Keratinocyte (primary cell): ENCODE results near the gene TNRC6A. TPM values are rescaled to one million over a fixed set of nuclear protein-coding genes. Genes with fewer than 3 reads are reported as not detected.
"Not testable (repeated sequence)": the region's sequence is repeated elsewhere in the genome, so short reads cannot be mapped to it uniquely, and the experiment has no call there.

Source experiments
- DNase-seq: peaks from one replicate; pipeline ENCODE4 v3.0.0-alpha.2; 2011; ENCODE audit warnings: low read depth, missing footprints, low spot score
- FAIRE-seq: peaks from 2 replicates; lab custom pipeline; 2011; peaks lifted over from hg19 to GRCh38; lab: Jason Lieb, UNC
- H2AFZ ChIP-seq: 2 replicates; pipeline ENCODE4 v1.6.0; 2012; ENCODE audit warnings: low read length, control low read depth, inconsistent platforms; ENCODE audit not compliant: control insufficient read depth
- H3K27ac ChIP-seq: 2 replicates; pipeline ENCODE4 v1.5.1; 2011; ENCODE audit warnings: low read length; ENCODE audit not compliant: control insufficient read depth, insufficient read depth
- H3K27me3 ChIP-seq: 3 replicates; pipeline ENCODE4 v1.6.0; 2011; ENCODE audit warnings: low read length; ENCODE audit not compliant: control insufficient read depth, insufficient read depth; ENCODE audit errors: extremely low read depth
- H3K36me3 ChIP-seq, 2 experiments: 2 replicates in 1 of 2; 3 replicates in 1 of 2; pipeline ENCODE4 v1.5.1; 2011; ENCODE audit warnings: low read length in 2 of 2, mild to moderate bottlenecking in 1 of 2; ENCODE audit not compliant: control insufficient read depth in 2 of 2, insufficient read depth in 2 of 2; ENCODE audit errors: extremely low read depth in 1 of 2
- H3K4me1 ChIP-seq: 3 replicates; pipeline ENCODE4 v1.5.1; 2011; ENCODE audit warnings: low read length; ENCODE audit not compliant: control insufficient read depth, insufficient read depth; ENCODE audit errors: extremely low read depth
- H3K4me2 ChIP-seq: 3 replicates; pipeline ENCODE4 v1.6.0; 2011; ENCODE audit warnings: low read depth, low read length; ENCODE audit not compliant: control insufficient read depth, insufficient read depth; ENCODE audit errors: extremely low read depth
- H3K4me3 ChIP-seq, 3 experiments: fragments of 200-600 bp in 1 of 3; sonication (generic) in 1 of 3; 2 replicates in 2 of 3; 3 replicates in 1 of 3; pipeline ENCODE4 v1.5.1; 2011 to 2016; ENCODE audit warnings: low read length in 3 of 3, mild to moderate bottlenecking in 3 of 3, control low read depth in 2 of 3, inconsistent platforms in 1 of 3, low read depth in 1 of 3, mixed read lengths in 1 of 3, mixed run types in 1 of 3, moderate library complexity in 1 of 3; ENCODE audit not compliant: control insufficient read depth in 2 of 3, insufficient read depth in 2 of 3; ENCODE audit errors: extremely low read depth in 1 of 3
- H3K79me2 ChIP-seq: 2 replicates; pipeline ENCODE4 v1.6.0; 2012; ENCODE audit warnings: low read length; ENCODE audit not compliant: control insufficient read depth, insufficient read depth
- H3K9ac ChIP-seq: 3 replicates; pipeline ENCODE4 v1.6.0; 2011; ENCODE audit warnings: low read length; ENCODE audit not compliant: control insufficient read depth, insufficient read depth; ENCODE audit errors: extremely low read depth
- H3K9me1 ChIP-seq: 3 replicates; pipeline ENCODE4 v1.6.0; 2011; ENCODE audit warnings: low read length; ENCODE audit not compliant: control insufficient read depth, insufficient read depth; ENCODE audit errors: extremely low read depth
- H3K9me3 ChIP-seq: 2 replicates; pipeline ENCODE4 v1.5.1; 2012; ENCODE audit warnings: low read depth, low read length; ENCODE audit not compliant: control insufficient read depth
- H4K20me1 ChIP-seq: 3 replicates; pipeline ENCODE4 v1.6.0; 2011; ENCODE audit warnings: low read length; ENCODE audit not compliant: control insufficient read depth, insufficient read depth; ENCODE audit errors: extremely low read depth
- CTCF ChIP-seq, 3 experiments: IDR thresholded peaks in 1 of 3; conservative IDR thresholded peaks in 1 of 3; optimal IDR thresholded peaks in 1 of 3; 2 replicates in 2 of 3; 3 replicates in 1 of 3; pipeline versions ENCODE3 to v1.5.1; 2011; ENCODE audit warnings: low read length in 3 of 3, mild to moderate bottlenecking in 3 of 3, moderate library complexity in 2 of 3, control low read depth in 1 of 3, inconsistent platforms in 1 of 3; ENCODE audit not compliant: insufficient read depth in 2 of 3; ENCODE audit errors: extremely low read depth in 1 of 3
- EZH2 ChIP-seq: IDR thresholded peaks from one replicate; pipeline ENCODE4 v1.6.1; 2012; ENCODE audit warnings: inconsistent platforms, mild to moderate bottlenecking, low read length, moderate library complexity
- dilution Hi-C: fragments of 300-500 bp; cut with MboI; formaldehyde crosslinking; loops from one replicate; pipeline ENCODE4 v1.7.0; 2020; ENCODE audit warnings: low sequenced_read_pairs; ENCODE audit not compliant: extremely low pct_ligation_motif_present
- polyA plus RNA-seq, 5 experiments: library from polyadenylated mRNA; depleted of rRNA in 3 of 5; stranded (reverse) in 3 of 5; stranded (forward) in 1 of 5; unstranded in 1 of 5; fragments of >200 nt; gene quantifications; 1 replicate in 1 of 5; 2 replicates in 3 of 5; 3 replicates in 1 of 5; pipeline versions ENCODE4 v1.2.1 to v1.2.3, GENCODE V29; 2011 to 2012; ENCODE audit warnings: missing spikeins in 2 of 5, low read depth in 1 of 5, low replicate concordance in 1 of 5

Gene TNRC6A
- polyA plus RNA-seq, 1 donor (not counting 4 experiments of a cell fraction or from before 2014, with no cell fraction given), result 23.3 TPM

DNA sequence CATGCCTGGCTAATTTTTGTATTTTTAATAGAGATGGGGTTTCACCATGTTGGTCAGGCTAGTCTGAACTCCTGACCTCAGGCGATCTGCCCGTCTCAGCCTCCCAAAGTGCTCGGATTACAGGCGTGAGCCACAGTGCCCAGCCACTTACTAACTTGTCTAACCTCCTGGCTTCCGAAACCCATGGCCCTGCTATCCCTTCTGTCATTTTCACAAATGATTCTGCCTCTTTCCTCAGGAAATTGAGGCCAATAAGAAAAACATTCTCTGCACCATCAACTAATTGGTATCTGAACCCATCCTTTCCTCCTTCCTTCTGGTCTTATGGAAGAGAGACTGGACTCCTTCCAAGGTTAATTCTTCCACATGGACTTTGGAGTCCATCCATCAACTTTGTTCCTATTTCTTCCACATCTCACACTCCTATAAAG, 27.9 kb upstream of the TNRC6A start:
- dilution Hi-C loops, result no loop called here
- FAIRE-seq, result no peak
- no peaks in the 10 kb centered on the region for H3K9me1 ChIP-seq
- H2AFZ ChIP-seq, result no peak overlapping the region
- no peak overlapping the region for H3K4me3 ChIP-seq
- no peaks in the 10 kb centered on the region for H4K20me1 ChIP-seq
- no peaks in the 10 kb centered on the region for H3K79me2 ChIP-seq
- DNase-seq, result no peak
- H3K36me3 ChIP-seq, result no peaks in the 10 kb centered on the region
- H3K4me1 ChIP-seq, result peaks cover 17% of the 10 kb centered on the region
- no peaks in the 10 kb centered on the region for H3K27me3 ChIP-seq
- no peak overlapping the region for H3K27ac ChIP-seq
- TF ChIP-seq CTCF (optimal IDR thresholded peaks at IDR 0.05 in 1 of 3, IDR thresholded peaks at IDR 0.05 in 1 of 3, conservative IDR thresholded peaks at IDR 0.05 in 1 of 3; ENCODE audit: extremely low read depth in 1 of 3, insufficient read depth in 2 of 3, low read length in 3 of 3), result no peak
- no peaks in the 10 kb centered on the region for H3K9me3 ChIP-seq
- peak overlapping the region; percentile 25 for H3K4me2 ChIP-seq
- H3K9ac ChIP-seq, result no peak overlapping the region

- not testable (repeated sequence) for H4K20me1 ChIP-seq, FAIRE-seq, H3K27ac ChIP-seq
Observed at GRCh38 chr16:24707760-24708159, 21.7 kb upstream of the TNRC6A start.

GRCh38 chr16:24713379-24713778, 16.1 kb upstream of the TNRC6A start:
- Histone ChIP-seq H3K36me3 (no peaks in the 10 kb centered on the region), H3K4me2 (no peak overlapping the region), H3K27me3 (no peaks in the 10 kb centered on the region), H3K9me3 (no peaks in the 10 kb centered on the region), H3K79me2 (no peaks in the 10 kb centered on the region), H3K27ac (no peak overlapping the region), H3K4me1 (no peaks in the 10 kb centered on the region), H4K20me1 (no peaks in the 10 kb centered on the region), H3K4me3 (no peak overlapping the region), H3K9ac (no peak overlapping the region), H3K9me1 (no peaks in the 10 kb centered on the region), H2AFZ (no peak overlapping the region)
- DNase-seq, result no peak
- dilution Hi-C loops, result no loop called here
- TF ChIP-seq CTCF (optimal IDR thresholded peaks at IDR 0.05 in 1 of 3, IDR thresholded peaks at IDR 0.05 in 1 of 3, conservative IDR thresholded peaks at IDR 0.05 in 1 of 3; ENCODE audit: extremely low read depth in 1 of 3, insufficient read depth in 2 of 3, low read length in 3 of 3), result no peak
- TF ChIP-seq EZH2, result no peak
- FAIRE-seq, result no peak

More at GRCh38 chr16:24707760-24708159, 21.7 kb upstream of the TNRC6A start:
- dilution Hi-C loops, H3K79me2 ChIP-seq, H3K9me1 ChIP-seq, H3K4me2 ChIP-seq, H3K36me3 ChIP-seq, DNase-seq, H3K4me3 ChIP-seq, H3K9ac ChIP-seq, H2AFZ ChIP-seq, H3K9me3 ChIP-seq, H3K27me3 ChIP-seq, H3K4me1 ChIP-seq: not testable (repeated sequence)
